ENCODE results near the gene LITAF.

The LITAF gene

DNA sequence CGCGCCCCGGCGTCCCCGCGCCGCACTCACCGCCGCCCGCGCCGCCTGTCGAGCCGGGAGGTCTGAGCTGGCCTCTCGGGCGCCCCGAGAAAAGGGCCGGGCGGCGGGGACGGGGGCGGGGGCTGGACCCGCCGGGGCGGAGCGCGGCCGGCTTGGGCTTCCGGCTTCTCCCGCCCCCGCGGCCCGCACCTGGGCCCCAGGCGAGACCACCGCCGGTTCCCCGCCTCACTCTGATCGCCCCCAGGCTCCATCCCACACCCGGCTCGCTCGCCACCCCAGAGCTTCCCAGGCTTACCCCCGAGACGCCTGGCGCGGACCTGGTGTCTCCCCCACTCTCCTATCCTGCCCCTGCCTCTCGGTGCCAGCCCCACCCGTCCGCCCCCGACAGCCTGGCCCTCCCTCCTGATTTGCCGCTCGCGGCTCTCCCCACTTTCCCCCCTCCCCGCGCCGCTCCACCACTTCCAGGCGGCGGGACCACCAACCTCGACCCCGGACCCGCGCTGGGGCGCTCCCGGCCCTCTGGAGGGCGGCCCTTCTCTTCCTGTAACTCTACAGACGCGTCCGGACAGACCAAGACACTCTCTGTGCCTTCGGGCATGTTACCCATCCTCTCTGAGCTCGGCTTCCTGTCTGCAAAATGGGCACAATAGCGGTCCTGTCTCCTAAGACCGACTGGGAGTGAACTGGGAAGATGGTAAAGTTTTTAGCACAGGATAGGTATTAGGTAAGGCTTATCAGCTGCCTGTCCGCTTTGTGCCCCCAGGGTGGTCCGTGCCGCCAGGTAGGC is at the start of gene LITAF:
TSS of gene LITAF (minus strand) at position 64 of the 787 bp plus-strand sequence. CDS start 30,189 bp downstream, outside the sequence.
- peak; percentile 46 for DNase-seq (ENCODE audit: low spot score)

DNA sequence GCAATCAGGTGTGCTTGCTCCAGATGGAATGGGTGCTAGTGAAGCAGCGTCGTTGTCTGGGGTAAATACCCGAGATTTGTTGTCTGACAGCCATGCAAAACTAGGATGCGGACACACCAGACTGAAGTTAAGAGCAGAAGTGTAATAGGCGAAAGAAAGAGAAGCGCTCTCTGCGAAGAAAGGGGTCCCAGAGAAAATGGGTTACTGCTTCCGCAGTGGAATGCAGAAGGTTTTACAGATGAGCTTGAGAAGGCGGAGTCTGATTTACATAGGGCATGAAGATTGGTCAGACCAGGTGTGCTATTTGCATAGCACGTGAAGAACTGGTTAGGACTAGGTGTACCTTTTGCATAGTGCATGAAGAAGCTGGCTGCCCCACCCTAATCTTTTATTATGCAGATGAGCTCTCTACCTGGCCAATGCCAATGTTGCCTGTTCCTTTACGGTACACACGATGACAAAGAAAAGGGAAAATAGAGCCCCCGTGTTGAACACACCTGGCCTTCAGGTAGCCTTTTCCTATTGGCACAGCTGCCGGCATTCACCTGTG is 49.5 kb upstream of the LITAF start:
- DNase-seq (ENCODE audit: low spot score): no peak

- no peak for DNase-seq (ENCODE audit: low spot score)
Observed at GRCh38 chr16:11635679-11636171, 49.0 kb upstream of the LITAF start.

DNA sequence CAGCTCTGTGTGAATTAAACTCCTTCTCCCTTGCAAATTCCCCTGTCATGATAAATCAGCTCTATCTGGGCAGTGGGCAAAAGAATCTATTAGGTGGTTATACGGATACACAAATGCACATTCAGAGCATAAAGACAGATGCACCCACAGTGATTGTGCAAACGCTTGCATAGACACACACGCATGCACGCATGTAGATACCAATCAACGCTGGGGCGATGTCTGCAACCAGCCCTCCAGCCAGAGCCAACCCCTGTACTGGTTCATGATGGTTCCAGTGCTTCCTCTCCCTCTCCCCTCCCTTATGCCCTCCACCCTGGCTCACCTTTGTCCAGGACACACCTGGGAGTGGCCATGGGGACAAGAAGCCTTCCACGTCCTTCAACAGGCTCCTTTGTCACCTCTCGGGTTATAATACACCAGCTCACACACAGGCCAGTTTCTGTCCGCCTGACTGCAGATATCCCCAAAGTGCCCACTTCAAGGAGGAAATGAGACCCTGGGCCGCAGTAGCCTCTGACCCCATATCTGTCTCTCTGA is 48.5 kb upstream of the LITAF start:
- no peak for DNase-seq (ENCODE audit: low spot score)

DNA sequence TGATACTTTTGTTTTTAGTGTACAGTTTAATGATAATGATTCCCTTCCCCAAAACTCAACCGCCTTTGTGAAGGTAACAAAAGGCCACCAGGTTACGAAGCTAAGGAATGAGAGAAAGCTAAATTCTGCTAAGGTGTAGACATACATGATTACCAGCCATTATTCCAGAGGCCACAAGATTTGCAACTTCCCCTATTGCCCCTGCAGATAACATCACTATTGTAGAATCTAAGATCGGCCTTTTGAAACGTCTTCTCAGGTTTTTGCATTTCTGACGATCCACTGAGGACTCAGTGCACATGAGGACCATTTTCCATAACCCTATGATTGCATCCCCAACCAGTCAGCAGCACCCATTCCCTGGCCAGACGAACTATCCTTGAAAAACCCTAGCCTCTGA is 47.6 kb upstream of the LITAF start:
- no peak for DNase-seq (ENCODE audit: low spot score)

- no peak for DNase-seq (ENCODE audit: low spot score)
Observed at GRCh38 chr16:11633113-11633512, 46.4 kb upstream of the LITAF start.

DNA sequence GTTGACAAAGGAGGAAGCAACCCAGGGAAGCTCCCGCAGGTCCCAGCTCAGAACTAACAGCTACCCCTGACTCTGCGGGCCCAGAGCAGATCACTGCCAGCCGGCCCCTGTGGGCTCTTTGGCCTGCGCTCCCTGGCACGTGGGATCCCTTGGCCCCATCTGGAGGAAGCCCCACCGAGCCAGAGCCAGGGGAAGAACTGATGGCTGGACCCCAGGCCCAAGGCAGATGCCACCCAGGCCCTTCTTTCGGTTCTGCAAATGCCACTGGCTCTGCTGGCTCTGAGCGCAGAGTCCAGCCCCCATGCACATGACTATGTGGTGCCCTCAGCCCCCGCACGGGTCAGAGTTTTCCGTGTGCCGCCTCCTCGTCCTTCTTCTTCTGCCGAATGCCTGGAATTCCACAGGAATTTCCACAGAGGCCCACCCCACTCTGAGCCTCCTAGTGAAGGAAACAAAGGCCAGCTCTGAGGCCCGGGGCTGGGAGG is 45.8 kb upstream of the LITAF start:
- no peak for DNase-seq (ENCODE audit: low spot score)

GRCh38 chr16:11631214-11631613 is 44.5 kb upstream of the LITAF start:
- no peak for DNase-seq (ENCODE audit: low spot score)

GRCh38 chr16:11630768-11631056 is 44.0 kb upstream of the LITAF start:
- DNase-seq (ENCODE audit: low spot score): no peak

GRCh38 chr16:11630046-11630767 is 43.5 kb upstream of the LITAF start:
- no peak for DNase-seq (ENCODE audit: low spot score)

DNA sequence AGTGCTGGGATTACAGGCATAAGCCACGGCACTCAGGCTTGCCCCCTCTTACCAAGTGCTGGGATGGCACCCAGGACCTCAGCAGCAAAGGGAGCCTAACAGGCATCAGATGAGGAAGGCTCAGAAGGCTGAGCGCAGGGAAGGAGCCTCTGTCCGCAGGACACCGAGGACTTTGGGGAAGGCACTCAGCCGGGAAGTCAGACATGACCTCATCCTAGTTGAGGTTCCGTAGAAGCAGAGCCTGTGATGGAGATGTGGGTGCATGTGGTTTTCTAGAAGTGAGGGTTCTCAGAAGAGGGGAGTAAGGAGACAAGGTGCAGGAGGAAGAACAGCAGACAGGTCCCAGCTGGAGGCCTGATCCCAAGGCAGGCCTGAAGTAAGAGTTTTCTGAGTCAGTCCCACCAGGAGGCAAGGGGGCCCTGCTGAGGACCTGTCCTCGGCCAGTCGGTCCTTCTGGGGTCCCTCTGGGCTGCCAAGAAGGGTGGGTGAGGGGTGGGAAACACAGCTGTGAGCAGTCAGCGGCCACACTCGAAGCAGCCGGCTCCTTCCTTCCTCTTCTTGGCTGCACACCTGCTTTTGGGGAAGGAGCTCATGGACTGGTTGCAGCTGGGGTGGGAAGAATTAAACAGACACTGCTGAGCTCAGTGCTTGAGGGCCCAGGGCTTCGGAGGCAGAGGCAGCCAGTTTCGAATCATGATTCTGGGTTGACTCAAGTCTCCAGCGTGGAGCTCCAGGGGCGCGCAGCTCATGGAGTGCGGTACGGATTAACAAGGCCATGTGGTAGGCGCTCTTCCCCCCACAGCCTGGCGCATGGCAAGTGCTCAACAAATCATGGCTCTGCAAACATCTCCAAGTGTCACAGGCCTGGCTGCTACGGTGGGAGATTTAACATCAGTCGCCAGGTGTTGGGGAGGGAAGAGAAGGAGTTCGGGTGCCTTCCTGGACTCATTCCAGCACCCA is 42.6 kb upstream of the LITAF start:
- no peak for DNase-seq (ENCODE audit: low spot score)

GRCh38 chr16:11627822-11628457 is 41.2 kb upstream of the LITAF start:
- DNase-seq (ENCODE audit: low spot score): no peak

GRCh38 chr16:11627292-11627663 is 40.6 kb upstream of the LITAF start:
- no peak for DNase-seq (ENCODE audit: low spot score)

DNA sequence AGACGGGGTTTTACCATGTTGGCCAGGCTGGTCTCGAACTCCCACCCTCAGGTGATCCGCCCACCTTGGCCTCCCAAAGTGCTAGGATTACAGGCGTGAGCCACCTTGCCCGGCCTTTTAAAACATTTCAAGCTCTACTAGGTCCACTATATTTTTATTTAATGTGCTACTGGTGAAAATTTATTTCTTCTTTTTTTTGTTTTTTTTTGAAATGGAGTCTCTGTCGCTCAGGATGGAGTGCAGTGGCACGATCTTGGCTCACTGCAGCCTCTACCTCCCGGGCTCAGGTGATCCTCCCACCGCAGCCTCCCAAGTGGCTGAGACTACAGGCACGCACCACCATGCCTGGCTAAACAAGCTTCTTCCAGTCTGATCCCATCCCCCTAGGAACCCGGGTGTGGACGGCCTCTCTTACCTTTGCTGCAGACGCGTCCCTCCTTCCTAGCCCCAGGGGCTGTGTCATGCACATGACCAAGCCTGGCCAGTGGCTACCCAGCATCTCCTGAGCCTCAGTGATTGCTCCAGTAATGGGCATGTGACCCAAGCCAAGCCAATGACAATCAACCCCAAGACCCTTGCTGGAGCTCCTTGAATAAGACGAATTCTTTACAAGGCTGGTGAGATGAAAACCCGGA is 40.1 kb upstream of the LITAF start:
- no peak for DNase-seq (ENCODE audit: low spot score)

- no peak for DNase-seq (ENCODE audit: low spot score)
Observed at GRCh38 chr16:11625769-11626168, 39.0 kb upstream of the LITAF start.

DNA sequence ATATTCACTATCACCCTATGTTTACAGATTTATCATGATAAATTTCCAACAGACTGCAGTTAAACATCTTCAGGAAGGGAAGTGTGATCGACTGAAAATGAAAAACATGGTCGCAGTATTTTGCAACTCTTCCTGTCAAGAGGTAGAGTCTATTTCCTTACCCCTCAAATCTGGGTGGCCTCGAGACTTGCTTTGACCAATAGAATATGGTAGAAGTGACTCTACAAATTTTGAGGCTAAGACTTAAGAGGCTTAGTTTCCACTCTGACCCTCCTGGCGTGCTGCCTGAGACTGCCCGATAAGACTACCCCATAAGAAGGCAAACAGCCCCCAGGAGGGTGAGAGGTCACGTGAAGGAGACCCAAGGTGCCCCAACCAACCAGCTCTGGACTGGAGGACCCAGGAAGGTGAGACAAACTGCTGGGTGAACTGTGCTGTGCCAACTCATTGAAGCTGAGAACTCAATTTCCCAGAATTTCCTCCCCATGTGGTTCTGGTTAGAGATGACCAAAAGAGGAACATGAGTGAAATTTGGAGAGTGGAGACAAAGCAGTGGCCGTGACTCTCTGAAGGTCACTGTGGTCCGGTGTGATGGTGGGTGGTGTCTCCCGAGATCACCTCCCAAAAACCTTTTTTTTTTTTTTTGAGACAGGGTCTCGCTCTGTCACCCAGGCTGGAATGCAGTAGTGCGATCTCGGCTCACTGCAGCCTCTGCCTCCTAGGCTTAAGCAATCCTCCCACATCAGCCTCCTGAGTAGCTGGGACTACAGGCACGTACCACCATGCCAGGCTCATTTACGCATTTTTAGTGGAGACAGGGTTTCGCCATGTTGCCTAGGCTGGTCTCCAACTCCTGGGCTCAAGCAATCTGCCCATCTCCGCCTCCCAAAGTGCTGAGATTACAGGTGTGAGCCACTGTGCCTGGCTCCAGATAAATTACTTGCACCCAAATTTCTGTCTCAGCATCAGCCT is 38.2 kb upstream of the LITAF start:
- no peak for DNase-seq (ENCODE audit: low spot score)

GRCh38 chr16:11624205-11624604 is 37.5 kb upstream of the LITAF start:
- no peak for DNase-seq (ENCODE audit: low spot score)

- peak; percentile 70 for DNase-seq (ENCODE audit: low spot score)
Observed at GRCh38 chr16:11621920-11622651, 35.4 kb upstream of the LITAF start.

GRCh38 chr16:11621539-11621919 is 34.8 kb upstream of the LITAF start:
- no peak for DNase-seq (ENCODE audit: low spot score)
